ENCODE results near the gene NPHP4.

The NPHP4 gene

GRCh38 chr1:5992026-5992813, at the start of gene NPHP4:
NPHP4 (minus strand) TSS chr1:5992425; CDS start chr1:5986289, 6,136 bp downstream.
- peak; percentile 98 to 99 for DNase-seq (ENCODE audit: low read depth in 2 of 2)

GRCh38 chr1:6041432-6042062, 49.3 kb upstream of the NPHP4 start:
- DNase-seq (ENCODE audit: low read depth in 2 of 2) = no peak

- no peak for DNase-seq (ENCODE audit: low read depth in 2 of 2)
Observed at GRCh38 chr1:6040861-6041415, 48.7 kb upstream of the NPHP4 start.

DNA sequence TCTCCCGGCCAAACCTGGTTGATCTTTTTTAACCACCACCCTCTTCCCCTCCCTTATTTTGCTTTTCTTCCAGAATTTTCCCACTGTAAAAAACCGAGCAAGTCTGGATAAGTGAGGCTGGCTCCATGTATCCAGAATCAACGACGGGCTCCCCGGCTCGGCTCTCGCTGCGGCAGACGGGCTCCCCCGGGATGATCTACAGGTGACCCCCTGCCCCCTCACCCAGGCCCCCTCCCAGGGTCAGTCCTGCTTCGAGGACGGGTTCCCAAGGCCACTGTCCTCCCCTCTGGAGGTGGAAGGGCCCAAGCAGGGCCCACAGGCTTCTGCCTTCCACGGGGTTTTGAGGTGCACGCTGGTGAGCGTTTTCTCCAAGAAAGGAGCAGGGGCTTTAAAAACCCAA, 48.2 kb upstream of the NPHP4 start:
- no peak for DNase-seq (ENCODE audit: low read depth in 2 of 2)

DNA sequence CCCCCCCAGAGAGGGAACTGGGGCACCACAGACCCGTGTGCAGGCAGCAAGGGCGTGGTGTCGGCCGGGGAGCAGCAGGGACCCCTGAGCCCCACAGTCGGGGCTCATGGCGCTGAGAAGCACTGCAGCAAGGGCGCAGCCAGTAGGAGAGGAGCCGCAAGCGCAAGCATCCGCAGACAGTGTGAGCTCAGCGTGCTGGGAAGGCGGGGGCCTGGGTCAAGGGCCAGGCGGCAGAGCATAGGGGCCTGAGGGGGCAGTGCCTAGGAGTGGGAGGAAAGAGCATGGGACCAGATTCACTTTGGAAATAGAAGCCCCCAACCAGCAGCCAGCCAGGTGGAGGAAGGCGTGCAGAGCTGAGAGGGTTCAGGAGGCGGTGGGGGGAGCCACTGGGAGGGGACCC, 46.8 kb upstream of the NPHP4 start:
- no peak for DNase-seq (ENCODE audit: low read depth in 2 of 2)

GRCh38 chr1:6038603-6039002, 46.4 kb upstream of the NPHP4 start:
- no peak for DNase-seq (ENCODE audit: low read depth in 2 of 2)

DNA sequence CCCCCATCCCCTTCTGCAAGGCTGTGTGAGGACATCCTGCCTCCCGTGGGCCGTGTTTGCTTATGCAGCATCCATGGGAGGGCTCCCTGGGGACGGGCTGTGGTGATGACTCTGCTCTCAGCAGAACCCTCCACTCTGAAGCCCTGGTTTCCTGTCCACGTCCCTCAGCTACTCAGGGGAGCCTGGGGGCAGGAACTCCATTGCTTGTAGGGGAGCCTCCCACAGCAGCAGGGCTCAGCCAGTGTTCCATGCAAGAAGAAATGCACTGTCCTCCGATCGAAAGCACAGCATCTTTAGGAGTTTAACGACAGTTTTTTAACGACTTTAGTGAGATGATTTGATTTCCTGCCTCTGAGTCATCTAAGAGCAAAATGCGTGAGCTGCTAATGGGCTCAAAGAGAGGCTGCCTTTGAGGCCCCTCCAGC, 45.1 kb upstream of the NPHP4 start:
- no peak for DNase-seq (ENCODE audit: low read depth in 2 of 2)

- DNase-seq (ENCODE audit: low read depth in 2 of 2) = no peak
Observed at GRCh38 chr1:6035719-6036118, 43.5 kb upstream of the NPHP4 start.

DNA sequence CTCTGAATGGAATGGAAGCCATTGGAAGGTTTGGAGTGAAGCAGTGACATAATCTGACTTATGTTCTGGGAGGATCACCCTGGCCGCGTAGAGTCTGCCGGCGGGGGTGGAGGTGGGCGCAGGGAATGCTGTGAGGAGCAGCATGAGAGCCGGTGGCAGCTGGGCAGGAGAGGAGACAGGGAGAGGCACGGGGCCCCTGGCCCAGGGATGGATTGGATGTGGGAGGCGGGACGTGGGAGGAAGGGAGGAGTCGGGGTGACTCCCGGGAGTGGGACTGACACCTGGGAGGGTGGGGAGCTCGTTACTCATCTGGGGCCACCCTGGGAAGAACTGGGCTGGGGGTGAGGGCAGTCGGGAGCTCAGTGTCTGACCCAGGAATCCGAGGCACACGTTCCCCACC, 43.1 kb upstream of the NPHP4 start:
- DNase-seq (ENCODE audit: low read depth in 2 of 2) = no peak

DNA sequence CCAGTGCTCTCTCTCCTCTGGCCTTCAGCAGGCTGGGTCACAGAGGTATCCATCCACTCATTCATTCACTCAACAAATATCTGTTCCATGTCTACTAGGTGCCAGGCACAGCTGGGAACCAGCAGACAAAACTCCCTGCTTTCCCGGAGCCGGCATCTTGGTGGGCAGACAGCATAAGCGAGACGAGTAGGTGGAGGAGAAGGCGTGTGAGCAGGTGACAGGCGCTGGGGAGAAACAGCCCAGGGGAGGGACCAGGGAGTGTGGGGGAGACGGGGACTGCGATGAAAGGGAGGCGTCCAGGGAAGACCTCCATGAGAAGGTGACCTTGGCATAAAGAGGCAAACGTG, 42.5 kb upstream of the NPHP4 start:
- DNase-seq (ENCODE audit: low read depth in 2 of 2) = no peak

DNA sequence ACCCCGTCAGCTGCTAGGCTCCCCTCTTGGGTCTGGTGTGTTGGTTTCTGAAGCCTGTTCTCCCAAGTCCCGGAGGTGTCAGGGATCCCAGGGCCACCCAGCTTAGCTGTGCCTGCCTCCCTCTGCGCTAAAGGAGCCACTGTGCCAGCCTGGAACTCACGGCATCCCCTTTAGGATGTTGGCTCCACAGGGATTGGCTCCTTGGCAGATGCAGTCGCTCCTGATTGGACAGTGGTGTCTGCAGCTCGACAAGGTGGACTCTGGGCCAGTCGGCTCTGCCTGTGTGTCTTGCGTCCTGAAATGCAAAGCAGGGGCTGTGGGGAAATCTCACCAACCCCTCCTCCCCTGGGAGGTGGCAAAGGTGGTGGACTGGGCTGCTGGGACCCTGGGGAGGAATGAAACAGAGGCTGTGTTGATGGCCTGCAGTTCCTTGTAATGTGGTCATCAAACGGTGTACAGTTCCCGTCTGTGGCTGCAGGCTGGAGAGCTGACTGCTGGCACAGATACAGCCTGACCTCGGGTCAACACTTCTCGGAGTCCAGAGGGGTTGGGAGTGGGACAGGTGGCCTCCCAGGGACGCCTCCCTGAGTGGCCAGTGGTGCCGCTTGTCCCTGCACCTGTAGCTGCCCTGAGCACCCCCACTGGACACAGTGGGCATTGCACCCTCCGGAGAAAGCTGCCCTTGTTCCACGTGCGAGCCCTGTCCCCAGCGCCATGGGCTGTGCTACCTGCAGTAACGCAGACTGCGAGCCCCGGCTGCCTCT, 41.9 kb upstream of the NPHP4 start:
- no peak for DNase-seq (ENCODE audit: low read depth in 2 of 2)

- no peak for DNase-seq (ENCODE audit: low read depth in 2 of 2)
Observed at GRCh38 chr1:6033124-6033523, 40.9 kb upstream of the NPHP4 start.

DNA sequence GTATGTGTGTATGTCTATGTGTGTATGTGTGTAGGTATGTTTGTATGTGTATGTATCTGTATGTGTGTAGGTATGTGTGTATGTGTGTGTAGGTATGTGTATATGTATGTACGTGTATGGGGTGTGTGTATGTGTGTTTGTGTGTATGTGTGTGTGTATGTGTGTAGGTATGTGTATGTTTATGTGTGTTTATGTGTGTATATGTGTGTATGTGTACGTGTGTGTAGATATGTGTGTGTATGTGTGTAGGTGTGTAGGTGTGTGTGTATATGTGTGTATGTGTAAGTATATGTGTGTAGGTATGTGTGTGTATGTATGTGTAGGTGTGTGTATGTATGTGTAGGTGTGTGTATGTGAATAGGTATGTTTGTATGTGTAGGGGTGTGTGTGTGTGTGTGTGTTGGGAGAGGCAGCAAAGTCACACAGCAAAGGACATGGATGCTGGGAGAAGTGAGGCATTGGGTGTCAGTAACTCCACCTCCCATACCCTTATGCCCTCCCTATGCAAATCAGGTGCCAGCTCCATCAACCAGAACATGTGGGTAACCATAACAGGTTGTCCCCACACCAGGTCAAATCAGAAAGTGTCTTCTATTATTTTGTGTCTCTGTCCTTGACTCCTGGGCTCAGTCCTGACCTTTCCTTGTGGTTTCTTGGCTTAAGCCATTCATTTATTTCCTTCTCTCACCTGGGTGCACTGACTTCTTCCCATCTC, 38.5 kb upstream of the NPHP4 start:
- no peak for DNase-seq (ENCODE audit: low read depth in 2 of 2)

- no peak for DNase-seq (ENCODE audit: low read depth in 2 of 2)
Observed at GRCh38 chr1:6030132-6030531, 37.9 kb upstream of the NPHP4 start.

GRCh38 chr1:6029351-6029750, 37.1 kb upstream of the NPHP4 start:
- no peak for DNase-seq (ENCODE audit: low read depth in 2 of 2)

GRCh38 chr1:6028042-6028850, 36.0 kb upstream of the NPHP4 start:
- DNase-seq (ENCODE audit: low read depth in 2 of 2) = peak; percentile 24 to 40

GRCh38 chr1:6027591-6027990, 35.4 kb upstream of the NPHP4 start:
- no peak for DNase-seq (ENCODE audit: low read depth in 2 of 2)

GRCh38 chr1:6026095-6026809, 34.0 kb upstream of the NPHP4 start:
- peak; percentile 85 to 86 for DNase-seq (ENCODE audit: low read depth in 2 of 2)

DNA sequence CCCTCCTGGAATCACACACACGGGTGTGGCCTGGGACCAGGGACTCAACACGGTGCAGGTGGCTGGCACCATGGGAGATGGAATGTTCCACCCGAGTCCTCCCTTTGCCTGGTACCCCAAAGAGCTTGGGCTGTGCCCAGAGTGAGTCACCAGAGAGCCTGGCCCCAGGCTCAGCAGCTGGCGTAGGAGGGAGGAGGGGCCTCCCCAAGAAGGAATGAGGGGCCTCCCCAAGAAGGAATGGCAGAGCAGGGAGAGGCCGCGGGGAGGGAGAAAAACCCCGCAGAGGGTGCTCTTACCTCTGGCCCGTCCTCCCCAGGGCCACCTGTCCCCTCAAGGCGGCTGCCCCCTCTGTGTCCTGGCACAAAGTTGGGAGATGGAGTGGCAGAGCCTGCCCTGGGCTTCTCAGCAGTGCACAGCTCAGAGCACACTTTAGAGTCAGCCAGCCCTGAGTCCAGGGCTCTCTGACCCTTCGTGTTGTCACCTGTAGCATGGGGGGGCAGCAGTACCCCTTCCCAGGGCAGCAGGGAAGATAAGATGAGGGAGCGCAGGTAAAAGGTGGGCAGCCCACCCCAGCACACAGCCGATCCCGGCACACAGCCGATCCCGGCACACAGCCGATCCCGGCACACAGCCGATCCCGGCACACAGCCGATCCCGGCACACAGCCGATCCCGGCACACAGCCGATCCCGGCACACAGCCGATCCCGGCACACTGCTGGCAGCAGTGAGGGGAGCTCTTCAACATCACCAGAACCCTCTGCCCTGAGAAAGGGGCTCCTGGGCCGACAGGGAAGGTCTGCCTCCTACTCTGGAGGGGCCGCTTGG, 33.3 kb upstream of the NPHP4 start:
- no peak for DNase-seq (ENCODE audit: low read depth in 2 of 2)
